GM10266 (cell line): ENCODE data around the gene C3AR1.

Experiments
- DNase-seq: peaks from one replicate; pipeline ENCODE4 v3.0.0; 2012; ENCODE audit errors: extremely low spot score
- TF ChIP-seq, protein P1 (sequence below): IDR thresholded peaks from 2 replicates; pipeline ENCODE4 v1.5.1; 2012; ENCODE audit warnings: mild to moderate bottlenecking, low read depth; ENCODE audit not compliant: control insufficient read depth, insufficient read depth; ENCODE audit errors: missing control alignments

C3AR1 gene

DNA sequence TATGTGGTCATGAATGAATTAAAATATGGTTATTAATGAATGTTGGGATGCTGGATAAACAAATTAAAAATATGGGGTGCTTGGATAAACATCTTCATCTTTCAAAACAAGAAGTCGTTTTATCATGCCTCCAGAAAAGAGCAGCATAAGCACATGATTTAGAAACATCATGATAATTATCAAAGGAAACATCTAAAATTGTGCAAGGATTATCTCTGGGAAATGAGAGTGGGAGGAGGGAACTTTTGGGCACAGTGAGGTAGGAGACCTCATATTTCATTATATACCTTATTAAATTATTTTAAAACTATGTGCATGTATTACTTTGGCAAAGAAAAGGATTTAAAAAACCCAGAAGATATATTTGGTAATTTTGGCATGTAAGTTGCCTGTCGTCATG lies 8.9 kb downstream of the C3AR1 start:
- TF ChIP-seq, protein P1, sequence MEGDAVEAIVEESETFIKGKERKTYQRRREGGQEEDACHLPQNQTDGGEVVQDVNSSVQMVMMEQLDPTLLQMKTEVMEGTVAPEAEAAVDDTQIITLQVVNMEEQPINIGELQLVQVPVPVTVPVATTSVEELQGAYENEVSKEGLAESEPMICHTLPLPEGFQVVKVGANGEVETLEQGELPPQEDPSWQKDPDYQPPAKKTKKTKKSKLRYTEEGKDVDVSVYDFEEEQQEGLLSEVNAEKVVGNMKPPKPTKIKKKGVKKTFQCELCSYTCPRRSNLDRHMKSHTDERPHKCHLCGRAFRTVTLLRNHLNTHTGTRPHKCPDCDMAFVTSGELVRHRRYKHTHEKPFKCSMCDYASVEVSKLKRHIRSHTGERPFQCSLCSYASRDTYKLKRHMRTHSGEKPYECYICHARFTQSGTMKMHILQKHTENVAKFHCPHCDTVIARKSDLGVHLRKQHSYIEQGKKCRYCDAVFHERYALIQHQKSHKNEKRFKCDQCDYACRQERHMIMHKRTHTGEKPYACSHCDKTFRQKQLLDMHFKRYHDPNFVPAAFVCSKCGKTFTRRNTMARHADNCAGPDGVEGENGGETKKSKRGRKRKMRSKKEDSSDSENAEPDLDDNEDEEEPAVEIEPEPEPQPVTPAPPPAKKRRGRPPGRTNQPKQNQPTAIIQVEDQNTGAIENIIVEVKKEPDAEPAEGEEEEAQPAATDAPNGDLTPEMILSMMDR = no peak
- DNase-seq = no peak

GRCh38 chr12:8054816-8055215 lies 11.3 kb downstream of the C3AR1 start:
- TF ChIP-seq, protein P1 = no peak

DNA sequence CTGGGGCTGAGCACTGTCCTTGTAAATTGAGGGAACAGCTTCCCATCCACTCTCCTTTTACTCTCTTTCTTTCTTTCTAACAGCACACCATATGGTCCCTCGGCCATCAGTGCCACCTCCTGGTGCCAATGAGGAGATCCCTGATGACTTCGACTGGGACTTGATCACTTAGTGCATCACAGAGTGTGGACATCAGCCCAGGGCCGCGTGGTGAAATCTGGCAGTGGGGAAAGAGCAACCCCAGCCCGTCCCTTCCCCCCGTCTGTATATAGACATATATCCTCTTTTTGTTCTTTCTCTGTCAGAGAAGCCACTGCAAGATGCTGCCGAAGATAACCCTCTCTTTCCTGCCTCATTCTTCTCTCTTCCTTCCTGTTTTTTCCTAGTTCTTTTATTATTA lies 13.5 kb downstream of the C3AR1 start:
- TF ChIP-seq, protein P1 = no peak
- DNase-seq = no peak

More at GRCh38 chr12:8054816-8055215, 11.3 kb downstream of the C3AR1 start:
- no peak for DNase-seq

GRCh38 chr12:8050600-8051250 lies 15.4 kb downstream of the C3AR1 start:
- DNase-seq = no peak
- TF ChIP-seq, protein P1 = no peak

GRCh38 chr12:8048906-8049305 lies 17.3 kb downstream of the C3AR1 start:
- DNase-seq = no peak
- TF ChIP-seq, protein P1 = no peak

- DNase-seq = no peak
Measured at GRCh38 chr12:8047842-8048241, 18.3 kb downstream of the C3AR1 start.

More at GRCh38 chr12:8047842-8048241, 18.3 kb downstream of the C3AR1 start:
- TF ChIP-seq, protein P1 = no peak
